HEK293 (cell line): ENCODE results near the gene DYNC2I2.
A peak's percentile ranks its signal among the peaks of the same experiment; 100 is the strongest.

ENCODE experiments used
- HOXC10 ChIP-seq: sonication (generic); formaldehyde crosslinking; IDR thresholded peaks from 2 replicates; pipeline ENCODE4 v1.8.1; 2023; ENCODE audit warnings: mild to moderate bottlenecking, missing genetic modification reagents
- KLF10 ChIP-seq: fragments of 450-650 bp; IDR thresholded peaks from 2 replicates; pipeline ENCODE4 v1.5.1; 2018; ENCODE audit warnings: missing biosample characterization, mild to moderate bottlenecking, missing genetic modification characterization
- KLF7 ChIP-seq: fragments of 450-650 bp; formaldehyde crosslinking; IDR thresholded peaks from 2 replicates; pipeline ENCODE4 v1.5.1; 2016; ENCODE audit warnings: missing biosample characterization, missing genetic modification characterization, borderline replicate concordance
- PRDM10 ChIP-seq: fragments of 450-650 bp; formaldehyde crosslinking; IDR thresholded peaks from 2 replicates; pipeline ENCODE4 v1.5.1; 2016; ENCODE audit warnings: missing biosample characterization, missing genetic modification characterization
- SP3 ChIP-seq: fragments of 450-650 bp; formaldehyde crosslinking; IDR thresholded peaks from 2 replicates; pipeline ENCODE4 v1.5.1; 2016; ENCODE audit warnings: missing biosample characterization, missing genetic modification characterization
- SP7 ChIP-seq: fragments of 450-650 bp; formaldehyde crosslinking; IDR thresholded peaks from 2 replicates; pipeline ENCODE4 v1.5.1; 2016; ENCODE audit warnings: missing biosample characterization, missing genetic modification characterization
- WT1 ChIP-seq: fragments of 450-650 bp; formaldehyde crosslinking; IDR thresholded peaks from 2 replicates; pipeline ENCODE4 v1.5.1; 2016; ENCODE audit warnings: missing biosample characterization, missing genetic modification characterization
- YY2 ChIP-seq: fragments of 450-650 bp; formaldehyde crosslinking; IDR thresholded peaks from 2 replicates; pipeline ENCODE4 v1.5.1; 2016; ENCODE audit warnings: missing biosample characterization, missing genetic modification characterization
- ZBTB17 ChIP-seq: fragments of 450-650 bp; formaldehyde crosslinking; IDR thresholded peaks from 2 replicates; pipeline ENCODE4 v1.5.1; 2016; ENCODE audit warnings: missing biosample characterization, missing genetic modification characterization
- ZBTB20 ChIP-seq: fragments of 450-650 bp; formaldehyde crosslinking; IDR thresholded peaks from 2 replicates; pipeline ENCODE4 v1.5.1; 2016; ENCODE audit warnings: missing biosample characterization, missing genetic modification characterization
- ZBTB8A ChIP-seq: fragments of 450-650 bp; formaldehyde crosslinking; IDR thresholded peaks from 2 replicates; pipeline ENCODE4 v1.5.1; 2016; ENCODE audit warnings: missing biosample characterization, missing genetic modification characterization
- ZFP37 ChIP-seq: fragments of 450-650 bp; formaldehyde crosslinking; IDR thresholded peaks from 2 replicates; pipeline ENCODE4 v1.5.1; 2016; ENCODE audit warnings: missing biosample characterization, missing genetic modification characterization
- ZFP69B ChIP-seq: fragments of 450-650 bp; formaldehyde crosslinking; IDR thresholded peaks from 2 replicates; pipeline ENCODE4 v1.5.1; 2016; ENCODE audit warnings: missing biosample characterization, missing genetic modification characterization
- ZNF184 ChIP-seq: fragments of 450-650 bp; IDR thresholded peaks from 2 replicates; pipeline ENCODE4 v1.5.1; 2018; ENCODE audit warnings: missing biosample characterization, mild to moderate bottlenecking, missing genetic modification characterization
- ZNF24 ChIP-seq: fragments of 450-650 bp; formaldehyde crosslinking; IDR thresholded peaks from 2 replicates; pipeline ENCODE4 v1.5.1; 2016; ENCODE audit warnings: missing biosample characterization, missing genetic modification characterization
- ZNF335 ChIP-seq: fragments of 450-650 bp; formaldehyde crosslinking; conservative IDR thresholded peaks from 2 replicates; pipeline ENCODE4 v1.5.1; 2016; ENCODE audit warnings: missing biosample characterization, missing genetic modification characterization
- ZNF449 ChIP-seq: fragments of 450-650 bp; formaldehyde crosslinking; IDR thresholded peaks from 2 replicates; pipeline ENCODE4 v1.5.1; 2017; ENCODE audit warnings: missing biosample characterization, mild to moderate bottlenecking, missing genetic modification characterization, moderate library complexity
- ZNF473 ChIP-seq: fragments of 450-650 bp; formaldehyde crosslinking; IDR thresholded peaks from 2 replicates; pipeline ENCODE4 v1.5.1; 2017; ENCODE audit warnings: missing biosample characterization, missing genetic modification characterization
- ZNF585B ChIP-seq: fragments of 450-650 bp; formaldehyde crosslinking; IDR thresholded peaks from 2 replicates; pipeline ENCODE4 v1.5.1; 2016; ENCODE audit warnings: missing biosample characterization, missing genetic modification characterization
- ZNF629 ChIP-seq: fragments of 450-650 bp; formaldehyde crosslinking; IDR thresholded peaks from 2 replicates; pipeline ENCODE4 v1.5.1; 2017; ENCODE audit warnings: missing biosample characterization, missing genetic modification characterization
- ZNF639 ChIP-seq: fragments of 450-650 bp; formaldehyde crosslinking; IDR thresholded peaks from 2 replicates; pipeline ENCODE4 v1.5.1; 2016; ENCODE audit warnings: missing biosample characterization, missing genetic modification characterization
- ZNF660 ChIP-seq: fragments of 450-650 bp; IDR thresholded peaks from 2 replicates; pipeline ENCODE4 v1.5.1; 2018; ENCODE audit warnings: missing biosample characterization, mild to moderate bottlenecking, missing genetic modification characterization
- ZNF677 ChIP-seq: fragments of 450-650 bp; IDR thresholded peaks from 2 replicates; pipeline ENCODE4 v1.5.0; 2018; ENCODE audit warnings: missing biosample characterization, mild to moderate bottlenecking, missing genetic modification characterization, moderate library complexity
- ZNF707 ChIP-seq: fragments of 450-650 bp; formaldehyde crosslinking; IDR thresholded peaks from 2 replicates; pipeline ENCODE4 v1.5.1; 2016; ENCODE audit warnings: missing biosample characterization, missing genetic modification characterization
- ZNF76 ChIP-seq: fragments of 450-650 bp; formaldehyde crosslinking; IDR thresholded peaks from 2 replicates; pipeline ENCODE4; 2016; ENCODE audit warnings: low read depth, missing biosample characterization, missing genetic modification characterization, borderline replicate concordance
- ZNF830 ChIP-seq: fragments of 450-650 bp; IDR thresholded peaks from 2 replicates; pipeline ENCODE4 v1.5.0; 2018; ENCODE audit warnings: missing biosample characterization, missing genetic modification characterization, low read depth, mild to moderate bottlenecking, moderate library complexity
- TF ChIP-seq, protein P1 (sequence below): IDR thresholded peaks from 2 replicates; pipeline ENCODE4 v1.6.1; 2011; ENCODE audit warnings: mild to moderate bottlenecking, low read depth, low read length, borderline replicate concordance
- TF ChIP-seq, protein P2 (sequence below): fragments of 450-650 bp; IDR thresholded peaks from 2 replicates; pipeline ENCODE4 v1.5.1; 2018; ENCODE audit warnings: missing biosample characterization, missing genetic modification characterization
- TF ChIP-seq, protein P3 (sequence below): fragments of 450-650 bp; formaldehyde crosslinking; IDR thresholded peaks from 2 replicates; pipeline ENCODE4 v1.5.1; 2016; ENCODE audit warnings: missing biosample characterization, missing genetic modification characterization, low read depth

DYNC2I2 gene

GRCh38 chr9:128688501-128689292 is 32.0 kb upstream of the DYNC2I2 start, which contains the start of gene SET (continued):
- TF ChIP-seq PRDM10 (tag by site-specific recombination) (no peak), ZNF707 (tag by site-specific recombination) (no peak), HOXC10 (CRISPR knock-in tag) (peak; percentile 27; the same call in 1 of the 2 replicates), ZBTB20 (peak; percentile 89), SP7 (tag by site-specific recombination) (peak; percentile 60), YY2 (tag by site-specific recombination) (no peak), ZNF24 (tag by site-specific recombination) (peak; percentile 80; the same call in 1 of the 2 replicates), ZNF677 (no peak), ZNF184 (tag by site-specific recombination) (peak; percentile 32; the same call in 1 of the 2 replicates), ZNF639 (tag by site-specific recombination) (no peak), ZNF660 (tag by site-specific recombination) (no peak; the same call in 1 of the 2 replicates), ZNF335 (tag by site-specific recombination) (peak; percentile 82), ZNF449 (tag by site-specific recombination) (no peak), ZNF473 (tag by site-specific recombination) (no peak), ZNF830 (tag by site-specific recombination) (no peak), ZFP37 (tag by site-specific recombination) (0 out of 2 replicates have a peak, but pooled peaks have one; percentile 29), ZNF629 (peak; percentile 30; the same call in 1 of the 2 replicates), SP3 (tag by site-specific recombination) (peak; percentile 38; the same call in 1 of the 2 replicates), ZBTB8A (tag by site-specific recombination) (peak; percentile 89), KLF10 (tag by site-specific recombination) (peak; percentile 60; the same call in 1 of the 2 replicates), ZBTB17 (tag by site-specific recombination) (peak; percentile 73), WT1 (tag by site-specific recombination) (no peak; the same call in 1 of the 2 replicates), ZFP69B (tag by site-specific recombination) (0 out of 2 replicates have a peak, but pooled peaks have one; percentile 11), KLF7 (tag by site-specific recombination) (no peak), ZNF76 (no peak), ZNF585B (tag by site-specific recombination) (no peak)
- TF ChIP-seq, protein P1, sequence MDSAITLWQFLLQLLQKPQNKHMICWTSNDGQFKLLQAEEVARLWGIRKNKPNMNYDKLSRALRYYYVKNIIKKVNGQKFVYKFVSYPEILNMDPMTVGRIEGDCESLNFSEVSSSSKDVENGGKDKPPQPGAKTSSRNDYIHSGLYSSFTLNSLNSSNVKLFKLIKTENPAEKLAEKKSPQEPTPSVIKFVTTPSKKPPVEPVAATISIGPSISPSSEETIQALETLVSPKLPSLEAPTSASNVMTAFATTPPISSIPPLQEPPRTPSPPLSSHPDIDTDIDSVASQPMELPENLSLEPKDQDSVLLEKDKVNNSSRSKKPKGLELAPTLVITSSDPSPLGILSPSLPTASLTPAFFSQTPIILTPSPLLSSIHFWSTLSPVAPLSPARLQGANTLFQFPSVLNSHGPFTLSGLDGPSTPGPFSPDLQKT = no peak
- TF ChIP-seq, protein P2, sequence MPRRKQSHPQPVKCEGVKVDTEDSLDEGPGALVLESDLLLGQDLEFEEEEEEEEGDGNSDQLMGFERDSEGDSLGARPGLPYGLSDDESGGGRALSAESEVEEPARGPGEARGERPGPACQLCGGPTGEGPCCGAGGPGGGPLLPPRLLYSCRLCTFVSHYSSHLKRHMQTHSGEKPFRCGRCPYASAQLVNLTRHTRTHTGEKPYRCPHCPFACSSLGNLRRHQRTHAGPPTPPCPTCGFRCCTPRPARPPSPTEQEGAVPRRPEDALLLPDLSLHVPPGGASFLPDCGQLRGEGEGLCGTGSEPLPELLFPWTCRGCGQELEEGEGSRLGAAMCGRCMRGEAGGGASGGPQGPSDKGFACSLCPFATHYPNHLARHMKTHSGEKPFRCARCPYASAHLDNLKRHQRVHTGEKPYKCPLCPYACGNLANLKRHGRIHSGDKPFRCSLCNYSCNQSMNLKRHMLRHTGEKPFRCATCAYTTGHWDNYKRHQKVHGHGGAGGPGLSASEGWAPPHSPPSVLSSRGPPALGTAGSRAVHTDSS = no peak
- TF ChIP-seq, protein P3, sequence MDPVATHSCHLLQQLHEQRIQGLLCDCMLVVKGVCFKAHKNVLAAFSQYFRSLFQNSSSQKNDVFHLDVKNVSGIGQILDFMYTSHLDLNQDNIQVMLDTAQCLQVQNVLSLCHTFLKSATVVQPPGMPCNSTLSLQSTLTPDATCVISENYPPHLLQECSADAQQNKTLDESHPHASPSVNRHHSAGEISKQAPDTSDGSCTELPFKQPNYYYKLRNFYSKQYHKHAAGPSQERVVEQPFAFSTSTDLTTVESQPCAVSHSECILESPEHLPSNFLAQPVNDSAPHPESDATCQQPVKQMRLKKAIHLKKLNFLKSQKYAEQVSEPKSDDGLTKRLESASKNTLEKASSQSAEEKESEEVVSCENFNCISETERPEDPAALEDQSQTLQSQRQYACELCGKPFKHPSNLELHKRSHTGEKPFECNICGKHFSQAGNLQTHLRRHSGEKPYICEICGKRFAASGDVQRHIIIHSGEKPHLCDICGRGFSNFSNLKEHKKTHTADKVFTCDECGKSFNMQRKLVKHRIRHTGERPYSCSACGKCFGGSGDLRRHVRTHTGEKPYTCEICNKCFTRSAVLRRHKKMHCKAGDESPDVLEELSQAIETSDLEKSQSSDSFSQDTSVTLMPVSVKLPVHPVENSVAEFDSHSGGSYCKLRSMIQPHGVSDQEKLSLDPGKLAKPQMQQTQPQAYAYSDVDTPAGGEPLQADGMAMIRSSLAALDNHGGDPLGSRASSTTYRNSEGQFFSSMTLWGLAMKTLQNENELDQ (tag by site-specific recombination) = no peak
